HG03520 (cell line): Measurements from ENCODE around the gene TMEM258.

Source experiments
- ATAC-seq: cut with Tn5 transposase; IDR thresholded peaks from one replicate; pipeline ENCODE4 v1.9.1; 2021; ENCODE audit warnings: mild to moderate bottlenecking, moderate library complexity; ENCODE audit not compliant: unreplicated experiment

The TMEM258 gene

GRCh38 chr11:61744609-61745156, 47.7 kb downstream of the TMEM258 start:
- ATAC-seq, result no peak

GRCh38 chr11:61744181-61744580, 48.2 kb downstream of the TMEM258 start:
- no peak for ATAC-seq

GRCh38 chr11:61743486-61744095, 48.8 kb downstream of the TMEM258 start:
- no peak for ATAC-seq

DNA sequence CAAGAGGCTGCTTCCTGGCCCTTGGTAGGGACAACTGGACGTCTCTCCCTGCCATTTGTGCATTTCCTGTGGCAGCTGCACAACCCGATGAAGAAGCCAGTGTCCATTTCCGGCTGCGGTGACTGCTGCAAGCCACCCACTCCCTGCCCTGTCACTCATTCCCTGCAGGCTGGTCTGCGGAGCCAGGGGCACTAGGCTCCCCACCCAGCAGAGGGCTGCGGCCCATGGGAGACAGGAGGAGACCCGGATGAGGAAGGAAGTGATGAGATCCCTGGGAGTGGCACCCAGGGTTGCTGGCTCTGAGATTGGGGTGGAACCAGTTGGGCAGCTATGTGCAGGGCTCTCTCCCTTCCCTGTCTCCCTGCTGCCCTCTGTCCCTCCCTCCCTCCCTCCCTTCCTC, 50.0 kb downstream of the TMEM258 start:
- ATAC-seq, result no peak

DNA sequence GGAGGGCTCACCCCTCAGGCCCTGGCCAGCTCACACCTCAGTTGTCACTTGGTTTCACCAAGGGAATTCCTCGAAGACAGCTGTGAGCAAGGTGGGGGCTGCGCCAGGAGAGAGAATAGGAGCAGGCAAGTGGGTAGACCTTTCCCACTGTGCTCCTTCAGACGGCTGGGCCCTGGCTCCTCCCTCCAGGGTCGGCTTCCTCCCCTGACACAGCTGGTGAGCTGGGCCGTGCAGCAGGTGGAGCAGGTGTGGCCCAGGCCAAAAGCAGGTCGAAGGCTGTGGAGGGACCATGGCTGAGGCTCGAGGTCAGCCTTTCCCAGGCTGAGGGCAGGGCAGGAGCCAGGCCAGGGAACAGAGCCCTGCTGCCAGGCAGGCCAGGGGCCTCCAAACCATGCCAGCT, 52.4 kb downstream of the TMEM258 start:
- no peak for ATAC-seq

- ATAC-seq, result no peak
Observed at GRCh38 chr11:61739413-61739812, 53.0 kb downstream of the TMEM258 start.
